ENCODE data around the gene PTPRA. TPM values are rescaled to one million over a fixed set of nuclear protein-coding genes. Genes with fewer than 3 reads are reported as not detected.

Gene PTPRA
- total RNA-seq, 2 experiments from 2014 or later = 65.4 to 69.5 TPM

DNA sequence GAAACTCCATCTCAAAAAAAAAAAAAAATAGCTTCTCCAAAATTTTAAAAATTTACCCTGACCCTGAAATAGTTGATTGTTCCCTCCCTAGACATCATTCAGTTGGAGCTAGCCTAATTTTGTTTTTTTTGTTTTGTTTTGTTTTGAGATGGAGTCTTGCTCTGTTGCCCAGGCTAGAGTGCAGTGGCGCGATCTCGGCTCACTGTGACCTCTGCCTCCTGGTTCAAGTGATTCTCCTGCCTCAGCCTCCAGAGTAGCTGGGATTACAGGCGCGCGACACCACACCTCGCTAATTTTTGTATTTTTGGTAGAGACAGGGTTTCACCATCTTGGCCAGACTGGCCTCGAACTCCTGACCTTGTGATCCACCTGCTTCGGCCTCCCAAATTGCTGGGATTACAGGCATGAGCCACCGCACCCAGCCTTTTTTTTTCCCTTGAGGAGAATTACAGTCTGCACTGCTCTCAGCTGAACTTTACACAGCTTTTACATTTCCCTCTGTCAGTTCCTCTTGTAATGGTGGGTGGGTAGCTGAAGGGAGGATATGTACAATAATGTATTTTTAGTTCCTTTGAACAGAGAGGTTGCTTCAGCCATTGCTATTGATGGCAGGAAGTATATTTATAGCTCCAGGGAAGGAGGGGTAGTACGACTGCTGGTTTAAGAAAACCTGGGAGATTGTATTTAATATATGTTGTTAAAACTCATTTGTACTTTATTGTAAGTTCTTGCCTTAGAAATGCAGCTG, 27.7 kb downstream of the PTPRA start:
- H3K27me3 ChIP-seq (ENCODE audit: control insufficient read depth in 1 of 2, insufficient read depth in 2 of 2, low read length in 2 of 2) = no peaks in the 10 kb centered on the region
- H3K36me3 ChIP-seq (ENCODE audit: insufficient read depth, low read length) = peaks cover 2% of the 10 kb centered on the region
- H3K9me3 ChIP-seq (ENCODE audit: control insufficient read depth in 1 of 2, insufficient read depth in 1 of 2, low read length in 2 of 2) = no peaks in the 10 kb centered on the region
- no peak overlapping the region for H3K27ac ChIP-seq (ENCODE audit: low read depth in 1 of 2, low read length in 2 of 2)
- H3K4me1 ChIP-seq (ENCODE audit: insufficient read depth, low read length) = peaks cover 19% of the 10 kb centered on the region
- Mint-ChIP-seq H3K27ac (peak overlapping the region; percentile 8), H3K27me3 (no peaks in the 10 kb centered on the region), H3K4me1 (ENCODE audit: low read depth) (peaks cover 66% of the 10 kb centered on the region), H3K4me3 (peak overlapping the region; percentile 32), H3K9me3 (no peaks in the 10 kb centered on the region), H3K36me3 (ENCODE audit: low read depth) (peaks cover 14% of the 10 kb centered on the region)
- no peak overlapping the region for H3K4me3 ChIP-seq (ENCODE audit: low read length)
- peak; percentile 57 for ATAC-seq (ENCODE audit: poor library complexity)
- ChIA-PET POLR2A (interaction anchor here (0.7 to 1.2 kb wide), 5 partner anchors 27 to 1816 kb away, joined by 3 to 4 read pairs (median 3); partner anchors contain the start of genes PCED1A, PTPRA and VPS16), CTCF (no interaction called here)
- TF ChIP-seq, protein P1, sequence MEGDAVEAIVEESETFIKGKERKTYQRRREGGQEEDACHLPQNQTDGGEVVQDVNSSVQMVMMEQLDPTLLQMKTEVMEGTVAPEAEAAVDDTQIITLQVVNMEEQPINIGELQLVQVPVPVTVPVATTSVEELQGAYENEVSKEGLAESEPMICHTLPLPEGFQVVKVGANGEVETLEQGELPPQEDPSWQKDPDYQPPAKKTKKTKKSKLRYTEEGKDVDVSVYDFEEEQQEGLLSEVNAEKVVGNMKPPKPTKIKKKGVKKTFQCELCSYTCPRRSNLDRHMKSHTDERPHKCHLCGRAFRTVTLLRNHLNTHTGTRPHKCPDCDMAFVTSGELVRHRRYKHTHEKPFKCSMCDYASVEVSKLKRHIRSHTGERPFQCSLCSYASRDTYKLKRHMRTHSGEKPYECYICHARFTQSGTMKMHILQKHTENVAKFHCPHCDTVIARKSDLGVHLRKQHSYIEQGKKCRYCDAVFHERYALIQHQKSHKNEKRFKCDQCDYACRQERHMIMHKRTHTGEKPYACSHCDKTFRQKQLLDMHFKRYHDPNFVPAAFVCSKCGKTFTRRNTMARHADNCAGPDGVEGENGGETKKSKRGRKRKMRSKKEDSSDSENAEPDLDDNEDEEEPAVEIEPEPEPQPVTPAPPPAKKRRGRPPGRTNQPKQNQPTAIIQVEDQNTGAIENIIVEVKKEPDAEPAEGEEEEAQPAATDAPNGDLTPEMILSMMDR (IDR thresholded peaks at IDR 0.05) = no peak
- intact Hi-C loops (cut with DNase I, micrococcal nuclease) = no loop called here
- peak in 1 of 14 experiments; percentile 26 for DNase-seq

DNA sequence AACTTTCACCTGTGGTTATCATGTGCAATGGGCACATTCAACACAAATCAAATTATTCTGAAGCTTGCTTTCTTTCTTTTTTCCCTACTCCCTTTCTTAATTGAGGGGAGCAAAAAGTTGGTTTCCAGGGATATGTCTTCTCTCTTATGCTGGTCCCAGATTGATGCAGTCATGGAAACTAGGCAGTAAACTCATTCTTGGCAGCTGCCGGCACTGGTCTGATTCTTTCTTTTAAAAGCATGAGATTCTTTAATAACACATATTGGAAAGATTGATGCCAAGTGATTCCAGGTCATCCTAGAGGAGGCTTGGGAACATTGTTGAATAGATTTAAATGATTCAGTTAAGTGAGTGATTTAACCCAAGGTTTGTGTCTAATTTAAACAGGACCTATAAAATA, 29.0 kb downstream of the PTPRA start:
- no peak overlapping the region for H3K27ac Mint-ChIP-seq
- ChIA-PET POLR2A (no interaction called here), CTCF (no interaction called here)
- H3K4me1 Mint-ChIP-seq (ENCODE audit: low read depth) = peaks cover 67% of the 10 kb centered on the region
- DNase-seq = no peak
- no peaks in the 10 kb centered on the region for H3K27me3 ChIP-seq (ENCODE audit: control insufficient read depth in 1 of 2, insufficient read depth in 2 of 2, low read length in 2 of 2)
- ATAC-seq (ENCODE audit: poor library complexity) = no peak
- H3K27me3 Mint-ChIP-seq = no peaks in the 10 kb centered on the region
- H3K4me3 Mint-ChIP-seq = no peak overlapping the region
- H3K27ac ChIP-seq (ENCODE audit: low read depth in 1 of 2, low read length in 2 of 2) = no peak overlapping the region
- H3K9me3 Mint-ChIP-seq = no peaks in the 10 kb centered on the region
- no peaks in the 10 kb centered on the region for H3K9me3 ChIP-seq (ENCODE audit: control insufficient read depth in 1 of 2, insufficient read depth in 1 of 2, low read length in 2 of 2)
- H3K36me3 Mint-ChIP-seq (ENCODE audit: low read depth) = peaks cover 11% of the 10 kb centered on the region
- H3K36me3 ChIP-seq (ENCODE audit: insufficient read depth, low read length) = peaks cover 2% of the 10 kb centered on the region
- no peak overlapping the region for H3K4me3 ChIP-seq (ENCODE audit: low read length)
- TF ChIP-seq, protein P1 (IDR thresholded peaks at IDR 0.05) = no peak
- H3K4me1 ChIP-seq (ENCODE audit: insufficient read depth, low read length) = peaks cover 19% of the 10 kb centered on the region
- intact Hi-C loops (cut with DNase I, micrococcal nuclease) = no loop called here

DNA sequence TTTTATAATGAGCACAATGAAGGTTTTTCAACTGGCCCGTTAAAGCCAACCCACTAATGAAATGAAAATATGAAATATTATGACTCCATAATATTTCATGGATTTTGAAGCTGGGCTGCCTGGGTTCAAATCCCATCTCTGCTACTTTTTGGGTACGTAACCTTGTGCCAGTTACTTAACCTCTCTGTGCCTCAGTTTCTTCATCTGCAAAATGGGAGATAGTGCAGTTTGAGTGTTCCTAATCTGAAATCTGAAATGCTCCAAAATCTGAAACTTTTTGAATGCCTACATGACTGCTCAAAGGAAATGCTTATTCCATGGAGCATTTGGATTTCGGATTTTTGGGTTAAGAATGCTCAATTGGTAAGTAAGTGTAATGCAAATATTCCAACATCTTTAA, 29.5 kb downstream of the PTPRA start:
- no peak for DNase-seq
- H3K27me3 Mint-ChIP-seq = no peaks in the 10 kb centered on the region
- H3K27ac Mint-ChIP-seq = no peak overlapping the region
- no peaks in the 10 kb centered on the region for H3K27me3 ChIP-seq (ENCODE audit: control insufficient read depth in 1 of 2, insufficient read depth in 2 of 2, low read length in 2 of 2)
- peaks cover 2% of the 10 kb centered on the region for H3K36me3 ChIP-seq (ENCODE audit: insufficient read depth, low read length)
- H3K9me3 ChIP-seq (ENCODE audit: control insufficient read depth in 1 of 2, insufficient read depth in 1 of 2, low read length in 2 of 2) = no peaks in the 10 kb centered on the region
- peaks cover 11% of the 10 kb centered on the region for H3K36me3 Mint-ChIP-seq (ENCODE audit: low read depth)
- H3K4me3 ChIP-seq (ENCODE audit: low read length) = no peak overlapping the region
- no peak overlapping the region for H3K27ac ChIP-seq (ENCODE audit: low read depth in 1 of 2, low read length in 2 of 2)
- ATAC-seq (ENCODE audit: poor library complexity) = no peak
- no peaks in the 10 kb centered on the region for H3K9me3 Mint-ChIP-seq
- peaks cover 67% of the 10 kb centered on the region for H3K4me1 Mint-ChIP-seq (ENCODE audit: low read depth)
- H3K4me3 Mint-ChIP-seq = no peak overlapping the region
- TF ChIP-seq, protein P1 (IDR thresholded peaks at IDR 0.05) = no peak
- ChIA-PET POLR2A (no interaction called here), CTCF (no interaction called here)
- intact Hi-C loops (cut with DNase I, micrococcal nuclease) = no loop called here
- H3K4me1 ChIP-seq (ENCODE audit: insufficient read depth, low read length) = peaks cover 19% of the 10 kb centered on the region

Measured in CD4-positive, alpha-beta T cell (primary cell).